Retinal pigment epithelial cell (primary cell): ENCODE results near the gene GUCY2C.

ENCODE experiments used
- DNase-seq: peaks from one replicate; pipeline ENCODE4 v3.0.0-alpha.2; 2010; ENCODE audit warnings: low read depth
- H3K4me3 ChIP-seq: 2 replicates; pipeline ENCODE4 v1.5.1; 2011; ENCODE audit warnings: mild to moderate bottlenecking, low read length, control low read depth, moderate library complexity
- CTCF ChIP-seq: conservative IDR thresholded peaks from 2 replicates; pipeline ENCODE4 v1.5.1; 2011; ENCODE audit warnings: low read depth, low read length, control low read depth, inconsistent platforms

The GUCY2C gene

GRCh38 chr12:14613718-14614117 lies 82.7 kb downstream of the GUCY2C start:
- no peak for TF ChIP-seq CTCF
- DNase-seq: no peak
- no peak overlapping the region for H3K4me3 ChIP-seq

DNA sequence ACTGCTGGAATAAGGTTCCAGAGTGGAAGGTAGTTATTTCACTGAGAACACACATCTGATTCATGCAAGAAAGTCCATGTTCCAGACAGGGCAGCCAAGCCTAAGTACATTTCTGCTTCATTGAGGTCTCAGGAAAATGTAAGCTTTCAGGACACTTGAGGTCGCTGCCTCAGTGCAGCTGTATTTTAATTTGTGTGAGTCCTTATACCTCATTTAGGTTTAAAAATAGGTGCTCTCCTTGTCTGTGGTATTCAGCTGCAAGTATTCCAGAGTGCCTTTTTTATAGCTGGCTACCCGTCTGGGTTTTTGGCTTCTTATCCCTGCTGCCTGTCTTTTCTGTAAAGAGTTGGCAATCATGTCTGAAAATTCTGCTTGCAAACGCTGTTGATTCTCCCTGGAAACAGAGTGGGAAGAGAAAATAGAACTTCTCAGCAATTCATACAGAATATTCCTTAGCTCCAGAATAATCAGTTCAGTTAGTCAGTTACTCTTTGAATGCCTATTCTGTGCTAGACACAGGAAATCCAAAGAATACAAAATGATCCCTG lies 83.4 kb downstream of the GUCY2C start:
- no peak for TF ChIP-seq CTCF
- no peak for DNase-seq

DNA sequence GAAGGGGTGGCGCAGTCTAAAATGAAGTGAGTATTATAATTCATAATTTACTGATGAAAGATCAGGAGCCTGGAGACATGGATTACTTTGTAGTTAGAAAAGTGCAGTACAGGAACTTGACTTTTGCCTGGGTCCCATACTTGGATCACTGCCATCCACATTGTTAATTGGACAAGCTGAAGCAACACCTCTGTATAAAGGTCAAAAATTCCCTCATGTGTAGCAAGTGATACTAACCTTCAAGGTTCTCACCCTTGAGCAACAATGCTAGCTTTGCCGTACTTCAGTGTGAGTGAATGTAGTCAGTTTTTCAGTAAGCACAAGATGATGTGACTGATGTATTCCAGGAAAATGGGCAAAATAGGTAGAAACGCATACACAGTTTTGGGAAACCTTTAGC lies 84.1 kb downstream of the GUCY2C start:
- DNase-seq: no peak
- no peak overlapping the region for H3K4me3 ChIP-seq
- no peak for TF ChIP-seq CTCF

More for the DNA sequence above, 83.4 kb downstream of the GUCY2C start:
- no peak overlapping the region for H3K4me3 ChIP-seq

DNA sequence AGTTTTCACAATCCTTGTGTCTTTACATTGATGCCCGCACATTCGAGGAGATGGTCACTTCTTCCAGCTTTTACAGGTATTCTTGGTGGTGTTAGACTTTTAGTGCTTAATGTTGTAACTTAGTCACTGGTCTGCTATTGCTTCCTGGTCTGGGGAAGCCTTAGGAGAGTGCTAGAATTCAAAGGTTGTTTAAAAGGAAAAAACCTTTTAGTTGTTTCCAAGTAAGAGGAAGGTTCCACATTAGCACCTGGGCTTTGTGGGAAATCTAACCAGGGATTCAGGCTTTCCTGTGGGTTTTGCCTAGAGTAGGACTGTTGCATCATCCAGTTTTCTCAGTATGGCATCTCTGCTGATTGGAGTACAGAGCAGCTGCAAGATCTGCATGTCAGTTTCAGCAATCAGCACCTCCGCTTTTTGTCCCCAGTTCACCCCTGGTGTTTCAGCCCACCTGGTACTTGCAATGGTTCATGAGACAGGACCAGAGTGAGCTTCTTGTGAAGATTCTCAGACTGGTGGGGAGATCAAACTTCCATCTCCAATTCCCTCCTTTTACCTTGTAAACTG lies 84.7 kb downstream of the GUCY2C start:
- DNase-seq: no peak
- TF ChIP-seq CTCF: no peak

GRCh38 chr12:14607568-14607967 lies 88.8 kb downstream of the GUCY2C start:
- no peak for TF ChIP-seq CTCF
- H3K4me3 ChIP-seq: no peak overlapping the region
- no peak for DNase-seq

More for the DNA sequence above, 84.7 kb downstream of the GUCY2C start:
- no peak overlapping the region for H3K4me3 ChIP-seq

GRCh38 chr12:14605401-14605989 lies 90.9 kb downstream of the GUCY2C start:
- H3K4me3 ChIP-seq: no peak overlapping the region
- TF ChIP-seq CTCF: no peak
- no peak for DNase-seq
